ENCODE results near the gene RALGAPA1. TPM values are rescaled to one million over a fixed set of nuclear protein-coding genes. Genes with fewer than 3 reads are reported as not detected.

RALGAPA1 gene
- polyA plus RNA-seq, 1 donor (not counting 4 experiments of a cell fraction or from before 2014, with no cell fraction given), result 12.1 TPM

DNA sequence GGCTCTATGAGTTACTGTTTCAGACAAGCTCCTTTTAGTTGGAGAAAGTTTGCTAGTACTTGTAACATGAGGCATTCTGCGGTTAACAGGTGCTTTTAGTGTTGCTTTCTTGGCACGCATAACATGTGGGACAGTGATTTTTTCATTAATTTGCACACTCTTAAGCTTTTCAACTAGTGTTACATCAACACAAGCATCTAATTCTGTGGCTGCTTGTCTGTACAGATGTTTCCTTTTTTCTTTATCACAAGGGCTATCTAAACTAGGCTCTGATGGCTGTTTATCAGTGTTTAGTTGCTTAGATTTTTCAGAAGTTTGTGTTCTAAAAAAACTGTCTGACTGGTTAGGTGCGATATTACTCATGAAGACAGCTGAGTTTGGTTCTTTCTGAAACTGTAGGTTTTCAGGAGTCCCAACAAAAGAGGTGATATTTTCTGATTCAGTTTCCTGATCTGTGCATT, 120.1 kb downstream of the RALGAPA1 start:
- Histone ChIP-seq H3K4me2 (ENCODE audit: control insufficient read depth, extremely low read depth, insufficient read depth, low read depth, low read length) (no peak overlapping the region), H3K9me3 (ENCODE audit: control insufficient read depth, low read depth, low read length) (no peaks in the 10 kb centered on the region), H4K20me1 (ENCODE audit: control insufficient read depth, extremely low read depth, insufficient read depth, low read length) (no peaks in the 10 kb centered on the region), H3K79me2 (ENCODE audit: control insufficient read depth, insufficient read depth, low read length) (no peaks in the 10 kb centered on the region), H2AFZ (ENCODE audit: control insufficient read depth, low read length) (no peak overlapping the region), H3K4me3 (ENCODE audit: control insufficient read depth in 2 of 3, extremely low read depth in 1 of 3, insufficient read depth in 2 of 3, low read depth in 1 of 3, low read length in 3 of 3) (no peak overlapping the region), H3K27ac (ENCODE audit: control insufficient read depth, insufficient read depth, low read length) (no peak overlapping the region), H3K9me1 (ENCODE audit: control insufficient read depth, extremely low read depth, insufficient read depth, low read length) (no peaks in the 10 kb centered on the region), H3K36me3 (ENCODE audit: control insufficient read depth in 2 of 2, extremely low read depth in 1 of 2, insufficient read depth in 2 of 2, low read length in 2 of 2) (peaks cover 0 to 2% of the 10 kb centered on the region in 2 experiments), H3K4me1 (ENCODE audit: control insufficient read depth, extremely low read depth, insufficient read depth, low read length) (no peaks in the 10 kb centered on the region), H3K27me3 (ENCODE audit: control insufficient read depth, extremely low read depth, insufficient read depth, low read length) (no peaks in the 10 kb centered on the region), H3K9ac (ENCODE audit: control insufficient read depth, extremely low read depth, insufficient read depth, low read length) (no peak overlapping the region)
- FAIRE-seq (no peak), DNase-seq (ENCODE audit: low read depth, low spot score) (no peak)
- TF ChIP-seq, protein P1, sequence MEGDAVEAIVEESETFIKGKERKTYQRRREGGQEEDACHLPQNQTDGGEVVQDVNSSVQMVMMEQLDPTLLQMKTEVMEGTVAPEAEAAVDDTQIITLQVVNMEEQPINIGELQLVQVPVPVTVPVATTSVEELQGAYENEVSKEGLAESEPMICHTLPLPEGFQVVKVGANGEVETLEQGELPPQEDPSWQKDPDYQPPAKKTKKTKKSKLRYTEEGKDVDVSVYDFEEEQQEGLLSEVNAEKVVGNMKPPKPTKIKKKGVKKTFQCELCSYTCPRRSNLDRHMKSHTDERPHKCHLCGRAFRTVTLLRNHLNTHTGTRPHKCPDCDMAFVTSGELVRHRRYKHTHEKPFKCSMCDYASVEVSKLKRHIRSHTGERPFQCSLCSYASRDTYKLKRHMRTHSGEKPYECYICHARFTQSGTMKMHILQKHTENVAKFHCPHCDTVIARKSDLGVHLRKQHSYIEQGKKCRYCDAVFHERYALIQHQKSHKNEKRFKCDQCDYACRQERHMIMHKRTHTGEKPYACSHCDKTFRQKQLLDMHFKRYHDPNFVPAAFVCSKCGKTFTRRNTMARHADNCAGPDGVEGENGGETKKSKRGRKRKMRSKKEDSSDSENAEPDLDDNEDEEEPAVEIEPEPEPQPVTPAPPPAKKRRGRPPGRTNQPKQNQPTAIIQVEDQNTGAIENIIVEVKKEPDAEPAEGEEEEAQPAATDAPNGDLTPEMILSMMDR (optimal IDR thresholded peaks at IDR 0.05 in 1 of 3, IDR thresholded peaks at IDR 0.05 in 1 of 3, conservative IDR thresholded peaks at IDR 0.05 in 1 of 3; ENCODE audit: extremely low read depth in 1 of 3, insufficient read depth in 2 of 3, low read length in 3 of 3), result no peak
- no peak for TF ChIP-seq EZH2 (IDR thresholded peaks at IDR 0.05; ENCODE audit: low read length)
- dilution Hi-C loops (cut with MboI; ENCODE audit: extremely low pct_ligation_motif_present, low sequenced_read_pairs), result no loop called here

DNA sequence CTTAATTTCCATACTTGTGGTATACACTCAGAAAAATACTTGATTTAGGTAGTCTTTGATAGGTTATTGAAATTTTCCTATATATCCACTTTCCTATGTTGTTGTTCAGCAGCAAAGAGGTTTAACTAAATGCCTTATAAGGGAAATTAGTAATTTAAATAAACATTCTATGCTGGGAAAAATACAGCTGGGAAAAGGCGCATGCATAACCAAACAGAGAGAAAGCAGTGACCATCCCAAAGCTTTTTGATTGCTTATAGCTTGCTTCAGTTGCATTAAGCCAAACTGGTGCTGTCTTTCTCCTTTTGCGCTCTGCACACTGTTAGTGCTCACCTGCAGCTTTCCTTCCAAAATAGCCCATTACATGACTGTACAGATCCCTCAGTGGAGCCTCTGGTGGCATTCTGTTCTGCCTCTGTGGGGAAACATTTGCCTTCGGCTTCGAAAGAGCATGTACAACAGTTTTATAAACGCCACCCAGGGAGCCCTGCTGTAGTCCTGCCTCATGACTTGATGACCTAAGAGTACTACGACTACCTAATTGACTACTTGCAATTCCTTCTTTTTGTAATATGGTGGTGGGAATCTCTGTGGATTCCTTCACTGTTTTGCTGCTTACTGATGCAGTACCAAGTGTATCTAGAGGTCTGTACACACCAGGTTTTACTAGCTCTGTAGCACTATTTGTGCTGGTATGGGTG, 120.8 kb downstream of the RALGAPA1 start:
- H3K4me1 ChIP-seq (ENCODE audit: control insufficient read depth, extremely low read depth, insufficient read depth, low read length), result no peaks in the 10 kb centered on the region
- H3K27ac ChIP-seq (ENCODE audit: control insufficient read depth, insufficient read depth, low read length), result no peak overlapping the region
- no peak for FAIRE-seq
- TF ChIP-seq, protein P1 (optimal IDR thresholded peaks at IDR 0.05 in 1 of 3, IDR thresholded peaks at IDR 0.05 in 1 of 3, conservative IDR thresholded peaks at IDR 0.05 in 1 of 3; ENCODE audit: extremely low read depth in 1 of 3, insufficient read depth in 2 of 3, low read length in 3 of 3), result no peak
- TF ChIP-seq EZH2 (IDR thresholded peaks at IDR 0.05; ENCODE audit: low read length), result no peak
- H4K20me1 ChIP-seq (ENCODE audit: control insufficient read depth, extremely low read depth, insufficient read depth, low read length), result no peaks in the 10 kb centered on the region
- no peak overlapping the region for H2AFZ ChIP-seq (ENCODE audit: control insufficient read depth, low read length)
- H3K36me3 ChIP-seq (ENCODE audit: control insufficient read depth in 2 of 2, extremely low read depth in 1 of 2, insufficient read depth in 2 of 2, low read length in 2 of 2), result peaks cover 0 to 2% of the 10 kb centered on the region in 2 experiments
- H3K27me3 ChIP-seq (ENCODE audit: control insufficient read depth, extremely low read depth, insufficient read depth, low read length), result no peaks in the 10 kb centered on the region
- no peak overlapping the region for H3K9ac ChIP-seq (ENCODE audit: control insufficient read depth, extremely low read depth, insufficient read depth, low read length)
- no peak overlapping the region for H3K4me3 ChIP-seq (ENCODE audit: control insufficient read depth in 2 of 3, extremely low read depth in 1 of 3, insufficient read depth in 2 of 3, low read depth in 1 of 3, low read length in 3 of 3)
- no peak overlapping the region for H3K4me2 ChIP-seq (ENCODE audit: control insufficient read depth, extremely low read depth, insufficient read depth, low read depth, low read length)
- no peaks in the 10 kb centered on the region for H3K9me1 ChIP-seq (ENCODE audit: control insufficient read depth, extremely low read depth, insufficient read depth, low read length)
- dilution Hi-C loops (cut with MboI; ENCODE audit: extremely low pct_ligation_motif_present, low sequenced_read_pairs), result no loop called here
- no peaks in the 10 kb centered on the region for H3K79me2 ChIP-seq (ENCODE audit: control insufficient read depth, insufficient read depth, low read length)
- DNase-seq (ENCODE audit: low read depth, low spot score), result no peak
- no peaks in the 10 kb centered on the region for H3K9me3 ChIP-seq (ENCODE audit: control insufficient read depth, low read depth, low read length)
